GM21723 (cell line): ENCODE measurements around the gene ARFGAP1.

ENCODE experiments used
- ATAC-seq: cut with Tn5 transposase; IDR thresholded peaks from one replicate; pipeline ENCODE4 v1.9.1; 2021; ENCODE audit warnings: mild to moderate bottlenecking, moderate library complexity; ENCODE audit not compliant: unreplicated experiment

Gene ARFGAP1

DNA sequence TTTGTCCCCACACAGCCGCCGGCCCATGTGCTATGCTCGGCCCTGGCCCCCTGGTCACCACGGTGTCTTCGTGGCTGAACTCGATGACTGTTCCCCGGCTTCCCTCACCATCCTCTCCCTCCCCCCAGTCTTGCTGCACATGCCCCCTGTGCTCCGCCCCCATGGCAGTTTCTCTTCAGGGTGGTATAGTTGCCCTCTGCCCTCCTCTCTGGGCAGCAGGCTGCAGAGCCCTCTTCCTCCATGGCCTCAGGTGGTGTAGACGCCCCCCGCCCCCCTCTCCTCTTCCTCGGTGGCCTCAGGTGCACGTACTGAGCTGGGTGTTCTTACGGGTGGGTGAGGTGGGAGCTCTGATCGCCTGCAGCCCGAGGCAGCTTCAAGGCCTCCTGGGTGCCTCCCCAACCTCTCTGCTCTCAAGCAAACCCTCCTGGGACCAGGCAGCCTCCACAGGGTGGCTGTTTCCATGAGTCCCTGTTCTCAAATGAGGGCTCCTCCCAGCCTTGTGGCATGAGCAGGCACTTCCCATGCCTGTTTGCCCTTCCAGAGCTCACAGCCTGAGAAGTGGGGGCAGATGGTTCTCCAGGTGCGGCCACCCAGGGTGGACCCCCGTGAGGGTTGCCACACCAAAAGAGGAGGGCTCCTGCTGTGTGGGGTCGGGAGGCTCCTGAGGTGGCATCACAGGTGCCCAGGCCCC is 45.1 kb downstream of the ARFGAP1 start:
- ATAC-seq = no peak

DNA sequence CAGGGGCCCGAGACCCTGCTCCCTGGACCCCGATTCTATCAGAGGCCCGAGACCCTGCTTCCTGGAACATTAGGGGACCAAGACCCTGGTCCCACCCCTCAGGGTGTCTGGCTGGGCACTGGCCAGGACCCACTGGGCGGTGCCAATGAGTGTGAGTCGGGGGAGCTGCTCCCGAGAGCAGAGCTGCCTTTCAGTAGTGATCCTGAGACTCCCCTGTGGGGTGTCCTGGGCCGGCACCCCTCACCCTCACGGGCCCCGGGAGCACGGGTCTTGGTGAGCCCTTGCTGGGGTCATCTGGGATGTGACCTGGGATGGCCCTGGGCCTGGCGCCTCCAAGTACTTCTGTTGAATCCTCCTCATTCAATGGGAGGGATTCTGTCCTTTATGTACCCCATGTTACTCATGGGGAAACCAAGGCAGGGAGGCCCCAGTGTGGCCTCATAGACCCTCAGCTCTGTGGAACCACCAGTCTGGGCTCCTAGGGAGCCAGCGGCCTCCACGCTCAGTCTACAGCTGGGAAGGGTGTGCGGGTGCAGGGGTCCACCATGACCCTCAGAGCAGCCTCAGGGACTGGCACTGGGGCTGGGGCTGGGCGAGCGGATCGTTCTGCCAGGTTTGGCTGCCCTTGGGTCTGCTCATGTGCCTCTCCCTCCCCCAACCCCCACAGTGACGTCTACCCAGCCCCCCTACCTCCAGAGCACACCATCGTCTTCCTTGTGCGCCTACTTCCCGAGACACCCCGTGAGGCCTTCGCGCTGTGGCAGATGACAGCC is 46.0 kb downstream of the ARFGAP1 start:
- no peak for ATAC-seq

DNA sequence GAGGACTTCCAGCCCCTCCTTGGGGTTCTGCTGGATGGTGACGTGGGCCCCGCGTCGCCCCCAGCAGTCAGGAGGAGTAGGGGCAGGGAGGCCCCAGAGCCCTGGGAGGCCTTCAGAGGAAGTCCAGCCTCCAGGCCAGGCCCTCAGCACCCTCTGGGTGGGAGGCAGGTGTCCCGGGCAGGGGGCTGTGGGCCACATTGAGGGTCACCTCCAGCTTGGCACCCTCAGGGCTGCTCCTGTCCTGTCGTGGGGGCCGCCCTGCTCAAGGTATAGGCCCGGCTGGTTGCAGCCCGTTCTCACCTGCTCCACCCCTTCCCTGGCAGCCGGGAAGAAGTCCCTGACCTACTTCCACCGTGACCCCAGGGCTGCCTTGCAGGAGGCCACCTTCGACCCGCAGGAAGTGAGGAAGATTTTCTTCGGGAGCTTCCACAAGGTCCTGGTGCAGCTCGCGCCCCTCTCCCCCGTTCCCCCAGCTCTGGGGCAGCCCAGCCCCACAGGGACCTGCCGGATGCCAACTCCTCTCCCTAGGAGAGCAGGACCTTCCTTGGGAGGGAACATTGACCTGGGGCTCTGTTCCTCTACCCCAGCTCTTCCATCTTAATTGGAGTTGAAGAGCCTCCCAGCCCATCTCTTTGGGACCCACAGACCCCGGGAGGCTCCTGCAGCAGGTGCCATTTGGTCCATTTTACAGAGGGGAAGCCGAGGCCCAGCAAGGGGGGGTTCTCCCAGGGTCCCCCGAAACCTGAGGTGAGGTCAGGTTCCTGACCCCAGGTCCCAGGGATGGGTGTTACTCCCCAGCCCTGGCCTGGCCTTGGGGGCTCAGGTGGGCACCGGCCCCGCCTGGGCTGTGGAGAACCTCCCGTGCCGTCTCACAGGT is 46.8 kb downstream of the ARFGAP1 start:
- no peak for ATAC-seq

DNA sequence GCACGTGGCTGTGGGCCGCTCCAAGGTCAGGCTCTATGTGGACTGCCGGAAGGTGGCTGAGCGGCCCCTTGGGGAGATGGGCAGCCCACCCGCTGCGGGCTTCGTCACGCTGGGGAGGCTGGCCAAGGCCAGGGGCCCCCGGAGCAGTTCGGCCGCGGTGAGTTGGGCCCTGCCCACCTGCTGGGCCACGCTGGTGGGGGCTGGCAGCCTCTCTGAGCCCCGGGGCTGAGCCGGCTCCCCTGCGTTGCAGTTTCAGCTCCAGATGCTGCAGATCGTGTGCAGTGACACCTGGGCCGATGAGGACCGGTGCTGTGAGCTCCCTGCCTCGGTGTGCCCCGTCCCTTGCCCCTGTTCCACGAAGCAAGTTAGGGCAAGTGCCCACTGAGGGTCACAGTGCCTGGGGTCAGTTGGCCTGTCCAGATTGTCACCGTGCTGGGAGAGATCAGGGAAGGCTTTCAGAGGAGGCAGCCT is 47.5 kb downstream of the ARFGAP1 start:
- ATAC-seq = no peak

DNA sequence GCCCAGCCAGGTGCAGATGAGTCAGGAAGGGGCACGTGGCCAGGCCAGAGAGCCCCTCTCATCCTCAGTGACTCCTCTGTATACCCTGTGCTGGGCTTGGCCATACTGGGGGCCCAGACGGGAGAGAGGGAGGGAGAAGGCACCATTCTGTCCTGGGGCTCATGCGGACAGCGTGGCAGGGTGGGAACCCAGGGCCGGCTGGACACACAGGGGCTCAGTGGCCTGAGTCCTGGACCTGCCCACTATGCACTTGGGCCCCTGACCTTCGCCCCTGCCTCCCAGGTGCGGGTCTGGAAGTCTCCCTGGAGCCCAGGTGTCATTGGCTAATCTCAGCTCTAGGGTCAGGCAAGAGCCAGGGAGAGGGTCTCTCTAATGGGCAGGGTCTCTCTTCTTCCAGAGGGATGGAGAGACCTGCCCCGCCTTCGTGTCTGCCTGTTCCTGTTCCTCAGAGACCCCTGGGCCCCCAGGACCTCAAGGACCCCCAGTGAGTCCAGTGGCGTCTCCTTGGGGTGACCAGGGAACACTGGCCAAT is 48.1 kb downstream of the ARFGAP1 start:
- ATAC-seq = no peak

DNA sequence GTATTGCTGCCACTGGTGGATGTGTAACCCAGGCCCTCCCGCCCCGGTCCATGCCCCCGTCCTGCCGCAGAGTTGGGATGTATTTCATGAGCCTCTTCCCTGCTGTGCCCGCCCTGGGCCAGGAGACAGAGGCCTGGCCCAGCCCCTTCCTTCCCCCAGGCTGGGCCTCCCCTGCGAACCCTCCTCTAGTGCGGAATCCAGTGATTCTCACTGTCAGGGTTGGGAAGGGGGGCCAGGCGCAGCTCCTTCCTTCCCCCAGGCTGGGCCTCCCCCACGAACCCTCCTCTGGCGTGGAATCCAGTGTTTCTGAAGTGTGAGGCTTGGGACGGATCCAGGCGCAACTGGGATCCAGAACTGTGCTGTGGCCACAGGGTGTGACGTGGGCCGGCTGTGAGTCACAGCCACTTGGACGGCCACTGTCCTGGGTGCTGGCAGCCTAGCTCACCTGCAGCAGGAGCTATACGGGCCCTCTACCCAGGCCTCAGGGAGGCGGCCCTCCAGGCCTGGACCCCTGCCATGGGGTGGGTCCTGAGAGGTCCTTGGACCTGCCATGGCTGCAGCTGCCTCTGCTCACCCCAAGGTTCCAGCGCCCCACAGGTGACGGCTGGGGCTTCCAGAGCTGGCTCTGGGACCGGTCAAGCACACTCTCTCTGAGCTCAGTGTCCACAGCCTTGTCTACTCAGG is 48.7 kb downstream of the ARFGAP1 start:
- ATAC-seq = no peak

DNA sequence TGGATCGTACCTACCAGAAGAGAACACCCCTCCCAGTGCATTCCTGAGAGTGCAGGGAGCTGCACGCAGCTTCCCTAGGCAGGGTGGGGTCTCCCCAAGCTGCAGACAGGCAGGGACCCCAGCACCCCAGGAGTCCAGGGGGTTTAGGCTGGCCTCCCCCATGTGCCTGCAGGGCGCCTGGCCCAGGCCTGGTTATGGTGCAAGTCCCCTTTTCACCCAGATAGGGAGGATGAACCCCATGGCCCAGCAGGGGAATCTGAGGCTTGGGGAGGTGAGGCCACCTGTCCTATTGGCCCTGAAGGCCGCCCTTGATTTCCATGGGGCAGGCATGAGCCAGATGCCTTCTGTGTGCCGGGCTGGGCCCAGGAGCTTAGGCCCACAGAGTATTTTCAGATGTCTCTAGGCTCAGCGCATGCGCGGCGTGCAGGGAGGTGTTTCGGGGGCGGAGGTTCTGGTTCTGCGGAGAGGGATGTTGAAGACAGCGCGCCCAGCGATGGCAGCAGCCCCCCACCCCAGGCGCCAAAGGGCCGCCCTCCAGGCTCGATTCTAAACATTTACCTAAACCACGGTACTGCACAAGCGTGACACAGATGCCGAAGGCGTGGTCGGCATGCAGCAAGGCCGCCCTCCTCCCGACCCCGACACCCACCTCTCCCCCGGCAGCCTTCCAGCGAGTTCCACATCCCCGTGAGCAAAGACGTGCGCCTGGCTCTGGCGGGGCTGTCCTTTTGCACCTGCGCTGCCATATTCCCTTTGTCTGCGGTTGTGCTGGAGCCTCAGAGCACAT is 49.7 kb downstream of the ARFGAP1 start:
- ATAC-seq = no peak

DNA sequence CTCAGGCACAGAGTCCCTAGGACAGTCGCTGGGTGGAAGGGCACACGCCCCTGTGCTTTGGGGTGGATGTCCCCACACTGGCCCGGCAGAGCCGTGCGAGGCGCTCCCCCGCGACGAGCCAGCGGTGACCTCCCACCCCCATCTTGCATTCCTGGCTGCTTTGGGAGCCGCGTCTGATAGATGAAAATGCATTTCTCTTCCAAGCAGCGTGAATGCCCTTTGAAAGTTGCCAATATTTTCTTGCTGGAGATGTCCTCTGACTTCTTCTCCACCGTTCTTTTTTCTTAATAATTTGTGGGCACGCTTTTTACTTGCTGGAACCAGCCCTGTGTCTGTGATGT is 50.3 kb downstream of the ARFGAP1 start:
- no peak for ATAC-seq

DNA sequence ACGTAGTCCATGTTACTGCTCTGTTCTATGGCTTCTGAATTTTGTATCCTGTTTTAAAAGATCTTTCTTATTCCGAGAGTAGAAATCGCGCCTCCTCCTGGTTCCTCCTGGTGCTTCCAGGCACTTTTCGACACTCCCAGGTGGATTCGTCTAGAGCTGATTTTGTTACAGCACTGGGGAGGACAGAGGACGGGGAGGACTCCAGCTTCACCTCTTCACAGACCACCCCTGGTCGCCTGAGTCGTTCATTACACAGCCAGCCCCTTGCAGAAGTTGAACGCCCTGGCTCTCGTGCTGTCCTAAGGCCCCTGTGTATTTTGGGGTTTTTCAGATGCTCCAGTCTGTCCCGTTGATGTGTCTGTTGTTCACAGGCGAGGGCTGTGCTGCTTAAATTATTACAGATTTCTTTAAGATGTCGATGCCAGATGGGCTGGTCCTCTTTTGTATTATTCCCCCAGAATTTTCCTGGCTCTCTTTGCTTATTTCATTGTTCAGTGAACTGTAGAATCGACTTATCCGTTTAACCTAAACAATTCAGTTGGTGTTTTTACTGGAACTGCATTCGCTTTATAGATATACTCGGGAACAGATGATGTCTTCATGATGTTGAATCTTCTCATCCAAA is 50.9 kb downstream of the ARFGAP1 start:
- ATAC-seq = no peak

DNA sequence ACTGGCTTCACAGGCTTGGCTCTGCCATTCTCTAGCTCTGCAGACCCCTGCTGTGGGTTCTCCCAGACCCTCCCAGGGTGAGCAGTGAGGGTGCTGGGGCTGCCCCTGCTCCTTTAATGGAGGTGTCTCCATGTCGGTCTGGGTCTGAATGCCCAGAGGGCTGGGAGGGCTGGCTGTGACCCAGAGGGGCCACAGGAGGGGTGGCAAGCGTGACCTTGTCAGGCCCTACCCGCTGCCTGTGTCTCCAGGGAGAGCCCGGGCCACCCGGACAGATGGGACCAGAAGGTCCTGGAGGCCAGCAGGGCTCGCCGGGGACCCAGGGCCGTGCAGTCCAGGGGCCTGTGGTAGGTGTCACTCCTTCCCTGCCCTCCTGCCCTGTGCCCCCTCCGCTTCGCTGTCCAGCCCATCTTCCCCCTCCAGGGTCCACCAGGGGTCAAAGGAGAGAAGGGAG is 52.4 kb downstream of the ARFGAP1 start:
- no peak for ATAC-seq

DNA sequence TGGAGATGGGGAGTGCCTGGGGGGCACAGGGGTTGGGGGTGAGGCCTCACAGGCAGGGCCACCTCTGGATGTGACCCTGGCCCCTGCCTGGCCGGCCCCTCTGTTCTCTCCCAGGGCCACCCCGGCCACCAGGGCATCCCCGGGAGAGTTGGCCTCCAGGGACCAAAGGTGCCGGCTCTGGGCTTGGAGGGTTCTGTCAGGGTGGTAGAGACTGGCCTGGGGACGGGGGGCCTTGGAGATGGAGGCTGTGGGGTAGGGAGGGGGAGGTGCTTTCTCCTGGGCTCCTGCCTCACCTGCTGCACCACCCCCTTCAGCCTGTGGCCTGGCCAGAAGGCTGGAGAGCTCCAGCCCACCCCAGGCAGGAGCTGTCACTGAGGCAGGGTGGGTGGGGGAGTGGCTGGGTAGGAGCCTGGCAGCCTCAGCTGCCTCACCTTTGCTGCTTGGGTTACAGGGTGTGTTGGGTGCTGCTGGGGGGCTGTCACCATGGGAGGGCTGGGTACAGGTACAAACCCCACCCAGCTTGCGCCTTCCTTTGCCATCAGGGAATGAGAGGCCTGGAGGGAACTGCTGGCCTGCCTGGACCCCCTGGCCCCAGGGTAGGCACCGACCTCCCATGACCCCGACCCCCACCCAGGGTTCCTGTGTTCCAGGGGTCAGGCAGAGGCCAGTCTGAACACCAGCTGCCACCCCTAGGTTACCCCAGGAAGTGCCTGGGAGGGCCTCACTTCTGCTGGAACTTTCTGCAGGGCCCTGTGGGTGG is 53.1 kb downstream of the ARFGAP1 start:
- no peak for ATAC-seq

DNA sequence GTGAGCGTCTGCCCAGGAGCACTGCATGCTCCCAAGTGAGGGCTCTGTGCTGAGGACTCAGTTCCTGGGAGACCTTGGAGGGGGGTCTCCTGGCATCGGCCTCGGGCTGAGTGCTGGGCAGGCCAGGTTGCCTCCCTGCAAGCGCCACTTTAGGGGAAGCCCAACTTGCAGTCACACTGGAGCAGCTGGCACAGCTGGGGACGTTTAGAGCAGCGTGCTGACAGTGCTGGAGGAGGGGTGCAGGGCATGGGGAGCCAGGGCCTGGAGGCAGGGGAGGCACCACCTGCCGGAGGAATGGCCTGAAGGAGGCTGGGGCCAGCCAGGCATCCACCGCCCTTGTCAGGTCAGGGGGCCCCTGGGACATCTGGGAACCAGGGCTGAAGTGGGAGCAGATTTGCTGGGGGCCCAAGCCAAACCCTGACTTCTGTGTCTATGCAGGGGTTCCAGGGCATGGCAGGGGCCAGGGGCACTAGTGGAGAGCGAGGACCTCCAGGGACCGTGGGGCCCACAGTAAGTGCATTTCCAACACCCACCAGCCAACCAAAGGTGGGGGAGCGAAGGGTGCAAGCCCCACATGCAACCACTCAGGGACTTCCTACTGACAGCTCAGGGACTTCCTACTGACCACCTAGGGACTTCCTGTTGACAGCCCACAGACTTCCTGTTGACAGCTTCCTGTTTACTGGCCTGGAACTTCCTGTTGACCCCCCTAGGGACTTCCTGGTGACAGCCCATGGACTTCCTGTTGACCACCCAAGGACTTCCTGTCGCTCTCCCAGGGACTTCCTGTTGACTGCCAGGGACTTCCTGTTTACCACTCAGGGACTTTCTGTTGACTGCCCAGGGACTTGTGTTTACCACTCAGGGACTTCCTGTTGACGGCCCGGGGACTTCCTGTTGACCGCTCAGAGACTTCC is 54.0 kb downstream of the ARFGAP1 start:
- ATAC-seq = no peak

DNA sequence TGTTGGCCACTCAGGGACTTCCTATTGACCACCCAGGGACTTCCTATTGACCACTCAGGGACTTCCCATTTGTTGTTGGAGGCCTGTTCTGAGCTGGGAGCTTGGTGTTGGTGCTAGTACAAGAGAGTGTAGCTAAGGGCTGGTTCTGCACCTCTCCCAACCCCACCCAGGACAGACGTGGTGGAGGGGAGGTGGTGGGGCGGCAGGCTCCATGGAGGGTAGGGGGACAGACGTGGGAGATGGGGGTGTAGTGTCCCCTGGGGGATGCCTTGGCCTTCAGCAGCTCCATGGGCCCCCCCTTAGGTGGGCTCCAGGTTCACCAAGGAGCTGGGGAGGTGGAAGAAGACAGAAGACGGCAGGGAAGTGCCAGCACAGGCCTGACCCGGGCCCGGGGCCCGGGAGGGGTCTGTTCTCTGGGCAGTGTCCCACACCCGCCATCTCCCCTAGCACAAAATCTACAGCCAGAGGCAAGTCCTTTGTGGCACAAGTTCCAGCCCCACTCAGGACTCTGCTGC is 54.7 kb downstream of the ARFGAP1 start:
- ATAC-seq = no peak

DNA sequence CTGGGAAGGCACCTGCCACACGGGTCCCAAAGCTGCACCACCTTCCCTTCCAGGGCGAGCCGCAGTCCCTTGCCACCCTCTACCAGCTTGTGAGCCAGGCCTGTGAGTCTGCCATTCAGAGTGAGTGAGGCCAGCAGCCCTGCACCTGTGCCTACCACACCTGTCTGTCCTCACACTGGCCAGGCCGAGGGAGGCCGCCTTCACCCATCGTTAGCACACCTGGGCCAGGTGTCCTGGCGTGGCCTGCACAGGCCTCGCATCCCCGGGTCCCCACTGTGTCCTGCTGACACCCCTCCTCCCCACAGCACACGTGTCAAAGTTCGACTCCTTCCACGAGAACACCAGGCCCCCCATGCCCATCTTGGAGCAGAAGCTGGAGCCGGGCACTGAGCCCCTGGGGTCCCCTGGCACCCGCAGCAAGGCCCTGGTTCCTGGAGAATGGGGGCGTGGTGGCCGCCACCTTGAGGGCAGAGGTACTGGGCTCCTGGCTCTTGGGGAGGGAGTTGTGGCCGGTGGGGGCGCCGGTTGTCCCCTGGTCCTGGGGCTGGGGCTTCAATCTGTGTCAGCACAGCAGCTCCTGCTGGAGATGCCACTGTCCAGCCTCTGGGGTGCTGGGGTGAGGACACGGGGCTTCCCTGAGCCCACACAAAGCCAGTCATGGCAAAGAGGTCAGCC is 55.5 kb downstream of the ARFGAP1 start:
- ATAC-seq = no peak

DNA sequence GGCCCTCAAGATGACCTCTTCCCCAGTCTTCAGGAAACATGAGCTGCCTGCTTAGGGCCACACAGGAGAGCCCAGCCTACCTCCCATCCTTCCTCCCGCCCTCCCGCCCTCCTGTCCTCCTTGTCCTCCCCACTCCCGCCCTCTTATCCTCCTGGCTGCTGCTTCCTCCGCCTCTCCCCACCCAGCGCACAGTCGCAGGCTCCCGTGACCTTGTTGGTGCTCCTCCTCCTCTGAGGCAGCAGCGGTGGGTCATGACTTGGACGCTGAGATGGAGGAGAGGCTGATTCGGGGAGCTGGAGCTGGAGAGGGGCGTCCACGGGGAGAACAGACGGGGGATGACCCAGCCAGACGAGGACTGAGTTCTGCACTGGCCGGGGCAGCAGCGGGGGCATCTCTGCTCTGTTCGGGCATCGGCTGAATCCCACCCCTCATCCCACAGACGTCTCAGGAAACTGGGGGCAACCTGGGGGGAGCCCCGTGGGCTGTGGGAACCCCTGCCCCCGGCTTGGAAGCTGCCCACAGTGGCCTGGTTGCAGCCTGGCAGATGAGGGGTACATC is 56.2 kb downstream of the ARFGAP1 start:
- ATAC-seq = no peak

DNA sequence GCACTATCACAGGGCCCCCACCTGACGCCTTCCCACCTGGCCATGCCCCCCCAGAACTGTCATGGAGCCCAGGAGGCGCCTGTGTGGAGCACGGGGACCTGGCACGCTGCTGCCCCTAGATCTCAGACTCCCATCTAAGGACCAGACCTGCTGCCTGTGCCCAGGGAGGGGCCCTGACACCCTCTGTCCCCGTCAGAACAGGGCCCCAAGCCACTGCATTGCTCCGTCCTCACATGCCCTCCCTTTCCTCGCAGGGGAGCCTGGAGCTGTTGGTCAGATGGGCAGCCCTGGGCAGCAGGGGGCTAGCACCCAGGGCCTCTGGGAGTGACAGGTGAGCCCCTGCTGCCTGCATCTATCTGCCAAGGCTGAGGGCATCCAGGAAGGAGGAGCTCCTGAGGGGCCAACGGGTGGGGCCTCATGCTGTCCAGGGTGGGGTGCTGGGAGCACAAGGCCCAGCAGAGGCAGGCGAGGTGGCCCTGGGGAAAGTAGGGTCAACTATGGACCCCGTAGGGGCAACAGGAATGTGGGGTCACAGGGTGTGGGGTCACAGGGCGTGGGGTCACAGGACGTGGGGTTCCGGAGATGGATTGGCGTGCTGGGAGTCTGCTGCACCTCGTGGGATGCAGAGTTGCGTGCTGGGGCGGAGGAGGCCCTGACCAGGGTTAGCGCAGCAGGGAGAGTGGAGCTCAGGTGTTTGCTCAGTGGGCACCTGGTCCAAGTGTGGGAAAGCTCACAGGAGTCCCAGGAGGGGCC is 56.9 kb downstream of the ARFGAP1 start:
- no peak for ATAC-seq
